ENCODE results near the gene ZNF729. TPM values are rescaled to one million over a fixed set of nuclear protein-coding genes. Genes with fewer than 3 reads are reported as not detected.

Gene ZNF729
- total RNA-seq, 6 experiments from 2014 or later, result not detected

DNA sequence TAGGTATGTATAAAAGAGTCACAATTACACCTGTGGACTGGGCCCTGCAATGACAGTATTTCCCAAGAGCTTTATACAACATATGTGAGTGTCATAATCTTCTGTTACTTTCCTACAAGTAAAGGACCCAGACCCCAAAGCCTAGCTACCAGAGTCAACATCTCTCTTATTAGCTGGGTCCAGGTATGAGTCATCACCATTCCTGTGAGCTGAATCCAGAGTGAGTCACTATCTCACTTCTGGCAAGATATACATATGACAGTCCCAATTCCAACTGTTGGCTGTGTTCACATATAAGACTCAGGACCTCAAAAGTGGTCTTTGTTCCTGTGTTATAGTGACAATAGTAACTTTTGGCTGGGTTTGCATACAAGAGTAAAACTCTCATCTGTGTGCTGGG lies 46.7 kb downstream of the ZNF729 start:
- no peak overlapping the region for H3K4me3 Mint-ChIP-seq
- no peak for DNase-seq
- TF ChIP-seq, protein P1, sequence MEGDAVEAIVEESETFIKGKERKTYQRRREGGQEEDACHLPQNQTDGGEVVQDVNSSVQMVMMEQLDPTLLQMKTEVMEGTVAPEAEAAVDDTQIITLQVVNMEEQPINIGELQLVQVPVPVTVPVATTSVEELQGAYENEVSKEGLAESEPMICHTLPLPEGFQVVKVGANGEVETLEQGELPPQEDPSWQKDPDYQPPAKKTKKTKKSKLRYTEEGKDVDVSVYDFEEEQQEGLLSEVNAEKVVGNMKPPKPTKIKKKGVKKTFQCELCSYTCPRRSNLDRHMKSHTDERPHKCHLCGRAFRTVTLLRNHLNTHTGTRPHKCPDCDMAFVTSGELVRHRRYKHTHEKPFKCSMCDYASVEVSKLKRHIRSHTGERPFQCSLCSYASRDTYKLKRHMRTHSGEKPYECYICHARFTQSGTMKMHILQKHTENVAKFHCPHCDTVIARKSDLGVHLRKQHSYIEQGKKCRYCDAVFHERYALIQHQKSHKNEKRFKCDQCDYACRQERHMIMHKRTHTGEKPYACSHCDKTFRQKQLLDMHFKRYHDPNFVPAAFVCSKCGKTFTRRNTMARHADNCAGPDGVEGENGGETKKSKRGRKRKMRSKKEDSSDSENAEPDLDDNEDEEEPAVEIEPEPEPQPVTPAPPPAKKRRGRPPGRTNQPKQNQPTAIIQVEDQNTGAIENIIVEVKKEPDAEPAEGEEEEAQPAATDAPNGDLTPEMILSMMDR (IDR thresholded peaks at IDR 0.05), result no peak
- peaks cover 4% of the 10 kb centered on the region; the same call in 1 of the 2 replicates for H3K36me3 Mint-ChIP-seq (ENCODE audit: low read depth)
- peaks cover 89% of the 10 kb centered on the region for H3K9me3 Mint-ChIP-seq
- H3K27ac Mint-ChIP-seq, result no peak overlapping the region
- H3K4me1 Mint-ChIP-seq (ENCODE audit: low read depth), result no peaks in the 10 kb centered on the region
- H3K27me3 Mint-ChIP-seq (ENCODE audit: insufficient read depth), result no peaks in the 10 kb centered on the region

GRCh38 chr19:22335716-22336115 lies 49.5 kb downstream of the ZNF729 start:
- DNase-seq, result no peak
- Mint-ChIP-seq H3K4me1 (ENCODE audit: low read depth) (no peaks in the 10 kb centered on the region), H3K27me3 (ENCODE audit: insufficient read depth) (no peaks in the 10 kb centered on the region), H3K4me3 (no peak overlapping the region), H3K9me3 (peaks cover 81% of the 10 kb centered on the region), H3K36me3 (ENCODE audit: low read depth) (peaks cover 4% of the 10 kb centered on the region; the same call in 1 of the 2 replicates), H3K27ac (no peak overlapping the region)
- TF ChIP-seq, protein P1 (IDR thresholded peaks at IDR 0.05), result no peak

GRCh38 chr19:22354665-22355064 lies 68.4 kb downstream of the ZNF729 start:
- no peaks in the 10 kb centered on the region for H3K36me3 Mint-ChIP-seq (ENCODE audit: low read depth)
- no peaks in the 10 kb centered on the region for H3K27me3 Mint-ChIP-seq (ENCODE audit: insufficient read depth)
- TF ChIP-seq, protein P1 (IDR thresholded peaks at IDR 0.05), result no peak
- no peaks in the 10 kb centered on the region for H3K4me1 Mint-ChIP-seq (ENCODE audit: low read depth)
- DNase-seq, result no peak
- H3K27ac Mint-ChIP-seq, result no peak overlapping the region
- H3K4me3 Mint-ChIP-seq, result no peak overlapping the region
- H3K9me3 Mint-ChIP-seq, result peaks cover 55% of the 10 kb centered on the region

Other genes starting within 250 kb of the ZNF729 start
- under 1 TPM in 4 of 6 experiments, not detected in 2; 0.30 to 0.60 (median 0.38) TPM for gene ZNF257, start 234.0 kb upstream of the ZNF729 start, total RNA-seq (2021; fragmentation: NEBNext Ultra II Directional; extraction: Animal tissue kit (Norgen Biotek cat#: 25700))
- not detected for gene ZNF676, start 89.5 kb upstream of the ZNF729 start, total RNA-seq (2021; fragmentation: NEBNext Ultra II Directional; extraction: Animal tissue kit (Norgen Biotek cat#: 25700))
- not detected for gene ZNF98, start 135.9 kb downstream of the ZNF729 start, total RNA-seq (2021; fragmentation: NEBNext Ultra II Directional; extraction: Animal tissue kit (Norgen Biotek cat#: 25700))